SK-N-MC (cell line): ENCODE measurements around the gene UCKL1.

Experiments used
- EZH2 ChIP-seq: fragments of 200-600 bp; sonication (generic); IDR thresholded peaks from one replicate; pipeline ENCODE4 v1.6.1; 2017; ENCODE audit warnings: antibody characterized with exemption
- FOXP2 ChIP-seq: optimal IDR thresholded peaks from 2 replicates; pipeline ENCODE3; 2011; ENCODE audit warnings: mild to moderate bottlenecking, moderate library complexity; ENCODE audit not compliant: insufficient read depth; ENCODE audit errors: extremely low read length, control extremely low read depth
- POLR2AphosphoS5 ChIP-seq: IDR thresholded peaks from 2 replicates; pipeline ENCODE4 v1.6.1; 2012; ENCODE audit warnings: mild to moderate bottlenecking, low read depth, low read length, borderline replicate concordance

GRCh38 chr20:63942969-63943807 is 13.0 kb downstream of the UCKL1 start:
- no peak for TF ChIP-seq POLR2AphosphoS5
- TF ChIP-seq EZH2, result no peak
- TF ChIP-seq FOXP2, result no peak
